HG03060 (cell line): ENCODE data around the gene FAM170B.

Source experiments
- ATAC-seq: cut with Tn5 transposase; IDR thresholded peaks from one replicate; pipeline ENCODE4 v1.9.1; 2021; ENCODE audit warnings: low read depth, moderate number of reproducible peaks; ENCODE audit not compliant: unreplicated experiment

FAM170B gene

DNA sequence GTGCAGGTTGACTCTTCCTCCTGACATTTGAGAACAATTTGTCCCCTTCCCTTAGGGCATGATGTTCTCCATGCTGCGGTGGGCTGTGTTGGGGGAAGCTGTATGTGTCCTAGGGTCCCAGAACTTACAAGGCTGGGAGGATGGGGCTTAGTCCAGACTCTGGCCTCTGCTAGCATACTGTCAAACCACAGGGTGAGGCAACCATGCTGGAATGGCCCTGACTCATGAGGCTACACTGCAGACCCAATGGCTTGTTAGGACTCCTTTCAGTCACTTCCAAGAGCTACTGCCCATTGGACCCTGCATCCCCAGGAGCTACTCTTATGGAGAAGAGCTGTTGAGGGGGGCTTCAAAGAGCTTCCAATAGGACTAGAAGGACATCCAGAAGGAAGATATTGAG lies 20.1 kb upstream of the FAM170B start:
- ATAC-seq = no peak

DNA sequence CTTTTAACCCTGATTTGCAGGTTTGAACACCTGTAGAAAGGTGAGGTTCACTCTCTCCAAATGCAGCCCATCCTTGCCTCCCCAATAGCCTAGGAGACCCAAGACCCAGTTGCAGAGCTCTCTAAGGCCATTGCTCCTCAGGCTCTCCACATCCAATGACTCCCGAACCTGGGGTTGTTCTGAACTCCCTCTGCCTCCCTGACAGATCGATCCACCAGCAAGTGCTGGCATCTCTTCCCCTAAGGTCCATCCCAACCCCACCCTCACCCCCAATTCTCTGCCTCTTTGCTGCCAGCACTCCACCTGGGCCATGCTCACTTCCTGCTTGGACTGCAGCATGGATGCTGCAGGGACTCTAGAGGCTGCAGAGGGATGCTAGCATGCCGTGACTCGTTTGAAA lies 19.3 kb upstream of the FAM170B start:
- no peak for ATAC-seq

DNA sequence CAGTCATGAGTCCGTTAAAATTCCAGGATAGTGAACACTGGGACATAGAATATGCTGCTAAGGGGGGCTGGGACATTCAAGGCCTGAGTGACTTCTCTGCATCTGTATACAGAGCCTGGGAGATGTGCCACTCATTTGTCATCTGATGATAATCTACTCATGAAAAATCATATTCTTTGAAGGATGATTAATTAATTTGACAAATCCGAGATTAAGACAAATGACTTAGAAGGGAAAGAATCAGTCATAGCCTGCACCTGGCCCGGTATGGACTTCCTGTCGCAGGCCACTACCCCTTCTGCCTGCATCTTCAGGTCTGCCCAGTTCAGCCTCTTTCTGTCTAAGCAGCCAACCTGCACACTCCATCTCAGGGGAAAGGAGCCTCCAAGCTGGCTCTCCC lies 18.8 kb upstream of the FAM170B start:
- no peak for ATAC-seq

DNA sequence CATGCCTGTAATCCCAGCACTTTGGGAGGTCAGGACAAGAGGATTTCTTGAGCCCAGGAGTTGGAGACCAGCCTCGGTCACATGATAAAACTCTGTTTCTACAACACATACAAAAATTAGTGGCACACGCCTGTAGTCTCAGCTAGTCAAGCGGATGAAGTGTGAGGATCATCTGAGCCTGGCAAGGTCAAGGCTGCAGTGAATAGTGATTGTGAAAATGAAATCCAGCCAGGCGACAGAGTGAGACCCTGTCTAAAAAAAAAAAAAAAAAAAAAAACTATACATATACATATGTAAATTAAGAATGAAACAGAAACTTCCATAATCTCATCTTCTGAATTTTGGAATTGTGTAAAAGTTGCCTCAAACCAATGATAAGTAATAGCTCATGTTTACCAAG lies 18.2 kb upstream of the FAM170B start:
- no peak for ATAC-seq

DNA sequence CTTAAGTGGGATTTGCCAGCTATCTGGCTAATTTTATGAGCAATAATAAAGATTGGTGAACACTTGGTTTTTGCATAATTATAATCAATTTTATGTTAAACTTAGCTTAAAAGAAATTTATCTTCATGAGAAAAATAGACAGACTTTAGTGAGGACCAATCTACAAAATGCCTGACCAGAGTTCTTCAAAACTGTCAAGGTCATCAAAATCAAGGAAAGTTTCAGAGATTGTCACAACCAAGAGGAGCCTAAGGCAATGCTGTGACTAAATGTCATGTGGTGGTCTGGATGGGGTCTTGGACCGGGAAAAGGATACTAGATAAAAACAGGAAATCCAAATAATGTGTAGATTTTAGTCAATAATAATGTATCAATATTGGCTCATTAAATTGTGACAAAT lies 17.7 kb upstream of the FAM170B start:
- no peak for ATAC-seq

DNA sequence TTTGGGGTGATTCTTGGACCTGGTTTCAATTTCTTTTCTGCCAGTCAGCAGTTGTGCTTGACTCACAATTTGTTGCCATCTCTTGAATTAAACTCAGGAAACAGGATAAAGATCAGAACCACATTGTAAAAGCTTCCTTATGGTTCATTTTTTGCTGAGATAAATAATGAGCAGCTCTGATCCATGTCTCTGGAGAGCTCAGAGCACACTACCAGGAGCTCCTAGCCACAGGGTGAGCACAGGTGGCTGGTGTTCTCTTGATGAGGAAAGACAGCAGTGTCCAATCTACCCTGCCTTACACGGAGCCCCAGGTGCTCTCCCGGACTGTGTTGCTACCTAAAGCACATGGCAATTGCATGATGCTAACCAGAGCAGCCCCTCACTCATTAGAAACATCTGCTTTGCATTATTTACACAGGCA lies 17.2 kb upstream of the FAM170B start:
- no peak for ATAC-seq

DNA sequence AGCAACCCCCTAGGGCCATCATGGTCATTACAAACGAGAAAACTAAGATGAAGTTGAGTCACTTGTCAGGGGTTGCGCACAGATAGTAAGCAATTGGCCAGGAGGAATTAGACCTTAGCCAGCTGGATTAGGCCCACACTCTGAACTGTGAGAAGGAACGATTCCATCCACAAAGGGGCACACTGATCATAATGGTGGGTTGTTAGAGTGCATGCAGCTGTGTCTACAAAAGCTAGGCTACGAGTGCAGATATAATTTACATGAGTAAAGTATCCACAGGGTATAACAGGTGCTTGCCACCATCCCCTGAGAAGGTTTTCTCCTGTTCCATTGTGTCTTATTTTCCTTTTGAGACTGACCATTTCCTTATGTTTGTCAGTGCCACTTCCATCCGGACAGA lies 16.6 kb upstream of the FAM170B start:
- no peak for ATAC-seq

DNA sequence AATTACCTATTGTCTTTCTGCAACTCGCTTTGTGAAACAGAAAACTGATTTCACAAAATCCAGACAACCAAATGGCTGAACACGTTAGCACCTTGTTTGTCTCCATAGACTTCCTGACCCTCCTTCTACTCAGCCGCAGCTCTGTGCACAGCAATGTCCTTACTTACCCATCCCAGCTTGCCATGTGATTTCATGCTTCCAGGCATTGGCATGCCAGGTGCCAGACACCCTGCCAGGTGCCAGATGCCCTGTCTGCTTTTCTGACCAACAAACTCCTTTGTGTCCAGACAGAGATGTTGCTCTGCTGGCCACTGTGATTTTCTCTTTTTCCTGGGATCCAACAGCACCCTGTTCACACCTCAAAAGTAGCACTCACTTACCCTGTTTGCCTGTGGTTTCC lies 16.1 kb upstream of the FAM170B start:
- ATAC-seq = no peak

DNA sequence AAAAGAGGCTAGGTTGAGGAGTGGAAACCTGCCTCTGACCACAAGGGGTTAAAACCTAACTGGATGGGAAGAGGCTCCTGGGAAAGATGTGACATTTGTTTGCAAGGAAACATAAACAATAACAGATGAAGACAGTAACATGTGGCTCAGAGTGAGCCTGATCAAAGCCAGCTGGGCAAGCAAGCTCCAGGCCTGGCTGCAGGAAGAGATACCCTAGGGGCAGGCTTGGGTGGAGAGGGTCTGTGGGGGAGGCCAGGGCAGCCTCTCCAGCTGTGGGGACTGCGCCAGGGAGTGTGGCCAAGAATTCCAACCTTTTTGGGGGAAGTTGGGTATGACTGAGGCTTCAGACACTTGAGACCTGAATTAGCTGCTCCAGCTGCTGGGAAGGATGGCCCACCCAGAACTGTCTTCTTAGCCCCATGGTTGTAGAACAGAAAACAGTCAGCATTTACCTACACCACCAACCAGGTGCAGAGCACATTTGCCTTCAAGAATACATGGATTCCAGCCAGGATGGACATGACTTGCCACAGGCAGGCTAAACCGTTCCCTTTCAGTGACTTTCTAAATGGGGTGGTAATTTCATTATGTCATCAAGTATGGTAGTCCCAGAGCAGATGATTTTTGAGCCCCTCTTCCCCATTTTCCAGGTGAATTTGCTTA lies 10.4 kb upstream of the FAM170B start:
- no peak for ATAC-seq

DNA sequence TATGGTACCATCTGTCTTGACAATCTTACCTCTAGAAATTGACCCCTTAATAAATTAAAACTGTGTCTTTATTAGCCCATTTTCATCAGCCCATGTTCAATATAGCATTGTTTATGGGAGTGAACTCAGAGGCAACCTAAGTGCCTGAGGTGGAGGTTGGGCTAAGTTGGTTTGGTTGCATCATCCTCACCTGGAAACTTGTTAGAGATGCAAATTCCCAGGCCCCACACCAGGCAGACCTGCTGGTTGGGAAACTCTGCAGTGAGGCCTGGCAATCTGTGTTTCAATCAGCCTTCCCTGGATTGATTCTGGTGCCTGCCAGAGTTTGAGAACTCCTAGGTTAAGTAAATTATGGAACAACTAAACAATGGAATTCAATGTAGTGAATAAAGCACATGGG lies 9.4 kb upstream of the FAM170B start:
- no peak for ATAC-seq

DNA sequence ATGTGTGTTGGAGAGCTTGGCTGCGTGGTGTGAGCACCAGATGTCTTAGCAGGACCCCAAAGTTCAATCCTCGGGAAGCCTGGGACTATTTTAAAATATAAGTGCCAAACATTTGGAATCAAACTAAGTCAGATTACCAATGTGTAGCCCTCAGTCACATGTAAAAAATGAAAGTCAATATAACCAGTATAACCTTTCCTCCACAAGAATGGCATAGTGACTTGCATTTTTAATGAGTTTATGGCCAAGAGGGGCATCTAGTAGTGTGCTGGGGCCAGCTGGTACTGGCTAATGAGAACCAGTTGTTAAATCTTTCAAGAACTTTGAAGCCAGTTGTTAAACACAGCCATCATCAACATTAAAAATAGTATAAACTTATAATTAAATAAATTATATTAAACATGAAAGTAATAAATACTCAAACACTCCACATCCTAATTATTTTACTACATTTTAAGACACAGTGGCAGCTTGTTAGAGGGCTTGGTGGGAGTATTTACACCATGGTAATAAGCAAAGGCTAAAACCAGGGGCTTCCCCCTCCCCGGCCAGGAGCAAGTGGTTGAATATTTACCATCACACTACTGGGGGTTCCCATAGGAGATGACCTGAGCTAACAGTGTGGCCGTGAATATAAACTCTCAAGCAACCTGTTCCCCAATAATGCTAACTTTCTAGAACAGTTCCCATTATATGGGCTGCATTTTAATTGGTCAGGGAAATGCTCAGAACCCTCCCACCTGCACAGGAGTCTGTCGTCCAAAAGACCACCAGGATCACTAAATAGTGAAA lies 7.9 kb upstream of the FAM170B start:
- no peak for ATAC-seq

DNA sequence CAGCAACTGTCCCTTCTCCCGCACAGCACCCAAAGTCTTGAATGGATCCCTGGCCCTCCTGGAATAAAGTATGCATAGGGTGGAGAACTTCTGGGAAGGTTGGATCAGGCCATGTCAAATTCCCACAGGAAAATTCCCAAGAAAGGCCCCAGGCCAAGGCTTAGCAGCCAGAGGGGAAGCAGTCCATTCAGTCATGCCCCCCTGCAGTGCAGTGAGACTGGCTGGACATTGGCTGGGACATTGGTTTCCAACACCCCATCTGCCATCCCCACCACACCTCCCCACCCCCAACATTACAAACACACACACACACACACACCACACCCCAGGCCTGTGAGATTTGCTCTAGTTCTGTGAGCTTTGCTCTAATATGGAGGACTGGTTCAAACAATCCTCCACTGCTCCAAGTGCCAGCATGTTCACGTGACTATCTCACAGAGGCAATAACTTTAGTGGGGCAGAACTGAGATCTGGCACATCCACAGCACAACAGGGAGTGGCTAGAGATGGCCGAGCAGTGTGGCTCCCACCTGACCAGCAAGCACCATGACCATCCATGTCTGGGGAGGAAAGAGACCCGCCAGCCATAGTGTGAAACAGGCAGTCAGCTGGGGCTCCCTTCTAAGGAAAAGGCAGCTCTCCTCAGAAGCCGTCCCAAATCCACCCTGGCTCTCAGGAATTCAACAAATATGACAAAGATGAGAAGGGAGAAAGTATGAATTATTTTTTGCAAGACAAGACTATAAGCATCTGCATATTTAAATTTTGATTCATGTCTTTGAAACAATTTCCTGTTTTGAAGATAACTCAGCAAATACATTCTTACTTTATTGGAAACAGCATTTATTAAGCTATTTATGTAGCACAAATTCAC lies 6.7 kb upstream of the FAM170B start:
- ATAC-seq = no peak

DNA sequence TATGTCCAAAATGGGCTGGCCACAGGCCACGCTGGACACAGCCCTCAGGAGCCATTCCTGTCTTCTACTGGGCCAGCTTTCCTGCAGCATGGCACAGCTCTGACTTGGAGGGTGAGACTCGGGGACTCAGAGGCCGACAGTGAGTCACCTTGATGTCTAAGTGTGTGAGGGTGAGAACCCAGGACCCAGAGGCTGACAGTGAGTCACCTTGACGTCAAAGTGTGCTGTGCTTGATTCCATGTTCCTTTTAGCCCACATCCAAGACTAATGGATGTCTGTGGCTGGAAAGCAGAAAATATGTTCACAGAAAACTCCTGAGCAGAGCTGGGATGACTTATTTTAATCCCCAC lies 6.0 kb upstream of the FAM170B start:
- no peak for ATAC-seq

DNA sequence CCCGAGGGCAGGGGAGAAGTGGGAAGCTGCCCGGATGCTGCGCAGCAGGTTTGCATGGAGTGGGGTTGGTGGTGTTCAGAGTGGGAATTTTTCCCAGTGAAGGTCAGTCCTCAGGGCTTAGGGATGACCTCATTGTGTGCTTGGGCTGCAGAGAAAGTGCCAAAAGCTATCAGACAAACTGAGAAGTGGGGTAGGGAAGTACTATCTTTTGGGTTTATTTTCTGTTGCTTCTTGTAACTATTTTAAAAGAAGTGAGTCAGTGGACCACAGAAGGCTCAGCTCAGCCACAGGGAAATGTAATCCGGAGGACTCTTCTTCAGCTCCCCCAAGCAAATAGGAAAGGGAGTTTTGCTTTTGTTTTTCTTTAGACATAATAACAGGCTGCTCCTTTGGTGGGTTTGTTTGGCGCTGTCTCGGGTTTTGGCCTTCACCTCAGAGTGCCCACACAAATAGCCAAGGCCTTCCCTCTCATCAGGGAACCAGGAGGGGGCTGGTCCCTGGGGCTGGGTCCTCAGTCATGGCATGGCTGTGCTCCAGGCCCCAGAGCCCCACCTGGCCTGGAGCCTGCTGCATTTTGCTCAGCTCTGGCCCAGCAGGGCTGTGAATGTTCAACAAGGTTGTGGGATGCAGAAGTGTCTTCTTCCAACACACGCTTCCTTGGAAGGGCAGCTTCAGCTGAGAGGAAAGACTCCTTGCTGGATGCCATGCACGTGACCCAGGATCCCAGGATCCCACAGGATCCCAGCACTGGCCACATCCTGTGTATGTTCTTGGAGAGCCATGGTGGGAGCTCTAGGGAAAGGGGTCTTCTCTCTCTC lies 5.4 kb upstream of the FAM170B start:
- ATAC-seq = no peak

DNA sequence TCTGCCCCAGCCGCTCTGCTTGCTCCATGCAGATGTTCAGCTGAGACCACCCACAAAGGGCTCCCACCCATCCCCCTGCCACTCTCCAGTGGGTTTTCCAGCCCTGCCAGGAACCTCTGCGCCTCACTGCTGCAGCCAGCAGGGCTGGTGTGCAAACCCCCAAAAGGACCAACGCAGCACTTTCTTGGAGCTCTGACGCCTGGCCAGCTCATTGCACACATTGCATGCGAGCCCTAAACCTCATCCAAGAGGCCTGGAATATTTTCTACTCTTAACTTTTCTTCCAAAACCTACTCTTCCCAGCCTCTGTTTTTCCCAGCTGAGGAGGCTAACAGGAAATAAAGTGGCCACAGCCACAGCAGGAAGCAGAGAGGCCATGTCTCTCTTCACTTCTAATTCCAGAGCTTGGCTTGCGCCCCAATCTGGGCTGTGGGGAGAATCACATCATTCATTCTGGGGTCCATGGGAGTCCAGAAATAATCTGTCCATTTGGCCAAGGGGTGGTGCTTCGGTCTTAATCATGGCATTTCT lies 4.6 kb upstream of the FAM170B start:
- no peak for ATAC-seq

DNA sequence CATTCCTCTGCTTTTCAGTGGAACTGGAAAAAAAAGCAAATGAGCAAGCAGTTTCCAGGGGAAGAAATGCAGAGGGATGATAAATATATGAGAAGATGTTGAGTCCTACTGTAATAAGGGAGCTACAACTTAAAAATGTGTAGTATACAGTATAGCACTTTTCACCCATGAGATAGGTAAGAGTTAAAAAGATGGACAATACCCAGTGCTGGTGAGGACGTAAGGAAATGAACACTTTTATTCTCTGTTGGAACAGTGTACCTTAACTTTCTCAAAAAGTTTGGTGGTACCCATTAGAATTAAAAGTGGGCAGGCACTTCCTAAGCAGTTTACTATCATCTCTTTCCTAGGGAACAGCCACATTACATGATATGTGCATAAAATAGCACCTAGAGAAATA lies 2.7 kb upstream of the FAM170B start:
- ATAC-seq = no peak

DNA sequence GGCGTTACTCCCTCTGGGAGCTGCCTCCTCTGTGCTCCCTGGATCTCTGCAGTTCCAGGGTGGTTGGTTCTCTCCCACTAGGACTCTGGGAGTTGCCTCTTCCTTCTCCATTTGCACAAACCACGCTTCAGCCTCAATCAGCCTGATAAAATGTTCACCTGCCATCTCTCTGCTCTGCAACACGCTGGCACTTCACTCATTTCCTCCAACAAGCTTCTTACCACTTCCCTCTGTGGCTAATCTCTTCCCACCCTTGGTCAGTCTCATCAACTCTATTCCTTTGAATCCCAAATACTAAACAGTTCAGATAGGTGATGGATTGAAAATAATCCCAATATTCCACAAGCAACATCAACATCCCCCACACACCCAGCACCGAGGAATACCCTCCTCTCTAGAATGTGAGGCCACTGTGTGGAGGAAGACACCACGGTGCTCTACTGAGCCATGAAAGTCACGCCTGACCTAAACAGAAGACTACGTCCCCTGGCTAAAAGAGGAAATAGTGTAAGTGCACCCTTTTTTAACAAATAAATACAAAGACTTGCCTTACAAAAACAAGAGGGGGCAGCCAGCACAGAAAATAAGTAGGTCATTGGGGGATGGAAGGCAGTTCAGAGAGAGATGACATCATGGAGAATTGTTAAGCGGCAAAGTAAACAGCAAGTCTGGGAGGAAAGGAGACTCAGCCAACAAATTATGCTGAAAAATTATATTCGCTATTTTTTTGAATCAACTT lies 1.9 kb upstream of the FAM170B start:
- no peak for ATAC-seq

DNA sequence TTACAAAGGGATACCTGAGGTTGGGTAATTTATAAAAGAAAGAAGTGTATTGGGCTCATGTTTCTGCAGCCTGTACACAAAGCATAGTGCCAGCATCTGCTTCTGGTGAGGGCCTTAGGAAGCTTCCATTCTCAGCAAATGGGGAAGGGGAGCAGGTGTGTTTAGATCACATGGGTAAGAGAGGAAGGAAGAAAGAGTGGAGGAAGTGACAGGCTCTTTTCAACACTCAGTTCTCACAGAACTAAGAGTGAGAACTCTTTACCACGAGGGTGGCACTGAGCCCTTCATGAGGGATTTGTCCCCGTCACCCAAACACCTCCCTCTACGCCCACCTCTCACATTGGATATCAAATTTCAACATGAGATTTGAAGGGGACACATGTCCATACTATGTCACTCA lies 506 bp upstream of the FAM170B start:
- no peak for ATAC-seq

DNA sequence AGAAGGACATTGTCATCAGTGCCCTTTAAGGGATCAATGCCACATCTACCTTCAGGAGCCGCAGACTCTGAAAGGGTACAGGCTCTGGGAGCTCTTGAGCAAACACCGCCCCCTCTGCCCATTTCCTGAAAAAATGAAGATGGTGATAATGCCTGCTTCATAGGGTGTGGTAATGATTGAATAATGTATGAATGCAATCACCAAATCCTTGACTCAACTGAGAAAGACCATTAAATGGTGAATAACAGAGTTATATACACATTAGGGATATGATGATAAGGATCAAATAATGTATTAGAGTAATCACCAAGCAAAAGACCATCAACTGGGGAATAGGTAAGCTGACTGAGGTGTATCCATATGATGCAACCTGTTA lies 1.5 kb downstream of the FAM170B start:
- ATAC-seq = no peak
